ENCODE data around the gene TIAM1.

- no peak for TF ChIP-seq CTCF (IDR thresholded peaks at IDR 0.05)
- TF ChIP-seq POLR2AphosphoS5 (IDR thresholded peaks at IDR 0.05), result no peak
Observed at GRCh38 chr21:31334648-31335121, 9.4 kb downstream of the TIAM1 start.

Measured in prostate gland (tissue), 2 donors.